H1 (cell line): ENCODE measurements around the gene JMJD7. TPM values are rescaled to one million over a fixed set of nuclear protein-coding genes. Genes with fewer than 3 reads are reported as not detected.

ENCODE experiments used
- CBX8 ChIP-seq: fragments of 300-800, 300-1000 bp; sonication (generic); IDR thresholded peaks from 2 replicates; pipeline ENCODE4 v1.7.1; 2016; ENCODE audit warnings: low read depth, low read length, borderline replicate concordance
- CHD7 ChIP-seq: fragments of 300-600 bp; sonication (generic); IDR thresholded peaks from 2 replicates; pipeline ENCODE4 v1.7.1; 2012; ENCODE audit warnings: low read length, moderate library complexity, mild to moderate bottlenecking, inconsistent platforms; ENCODE audit not compliant: insufficient replicate concordance
- CTBP2 ChIP-seq: IDR thresholded peaks from 2 replicates; pipeline ENCODE4 v1.7.0; 2011; ENCODE audit warnings: borderline replicate concordance, mild to moderate bottlenecking, moderate library complexity, mixed read lengths, low read length; ENCODE audit not compliant: insufficient read depth, insufficient read length
- FOSL1 ChIP-seq: IDR thresholded peaks from 2 replicates; pipeline ENCODE4 v1.6.1; 2011; ENCODE audit warnings: mild to moderate bottlenecking, low read depth, low read length, moderate library complexity; ENCODE audit not compliant: insufficient read depth
- GTF2F1 ChIP-seq: IDR thresholded peaks from 2 replicates; pipeline ENCODE4 v1.6.1; 2012; ENCODE audit warnings: low read depth, low read length, improper control_type of control experiment, borderline replicate concordance
- MAX ChIP-seq: IDR thresholded peaks from 2 replicates; pipeline ENCODE4 v1.6.1; 2012; ENCODE audit warnings: inconsistent platforms
- POU5F1 ChIP-seq: IDR thresholded peaks from 2 replicates; pipeline ENCODE4 v1.6.1; 2011; ENCODE audit warnings: low read depth, mild to moderate bottlenecking, low read length, moderate library complexity
- TAF1 ChIP-seq: IDR thresholded peaks from 2 replicates; pipeline ENCODE4 v1.6.1; 2011; ENCODE audit warnings: mild to moderate bottlenecking, low read depth, low read length
- TCF12 ChIP-seq: IDR thresholded peaks from 2 replicates; pipeline ENCODE4 v1.6.1; 2011; ENCODE audit warnings: low read depth, mild to moderate bottlenecking, low read length
- polyA plus RNA-seq, 7 experiments: library from polyadenylated mRNA; depleted of rRNA in 3 of 7; stranded (reverse) in 5 of 7; unstranded in 2 of 7; fragments of >200 nt in 5 of 7; fragments of 200-250 nt in 2 of 7; gene quantifications; 1 replicate in 5 of 7; 2 replicates in 1 of 7; 4 replicates in 1 of 7; pipeline versions ENCODE4 v1.2.1 to v1.2.3, GENCODE V29; 2011 to 2013; ENCODE audit warnings: missing spikeins in 2 of 7, mixed read lengths in 2 of 7
- total RNA-seq: library from RNA; stranded (reverse); fragmentation: NEBNext Ultra II Directional; extraction: Animal tissue kit (Norgen Biotek cat#: 25700); gene quantifications from 2 replicates; pipeline ENCODE4 v1.2.1, GENCODE V29; 2021

JMJD7 gene
- total and polyA plus RNA-seq, 2 of the 8 experiments (the other 6 are each of a cell fraction or from before 2014, with no cell fraction given) = 15.0 to 20.0 TPM

- TF ChIP-seq CTBP2 = no peak
- no peak for TF ChIP-seq MAX
- no peak for TF ChIP-seq TAF1
- TF ChIP-seq POU5F1 = no peak
- TF ChIP-seq CHD7 = no peak
- no peak for TF ChIP-seq FOSL1
- no peak for TF ChIP-seq GTF2F1
- TF ChIP-seq CBX8 = no peak
- TF ChIP-seq TCF12 = no peak
Measured at GRCh38 chr15:41849204-41849603, 21.3 kb downstream of the JMJD7 start (continued).
